Large intestine (tissue), 3 donors: ENCODE data around the gene ANAPC13. TPM values are rescaled to one million over a fixed set of nuclear protein-coding genes. Genes with fewer than 3 reads are reported as not detected.

Source experiments
- DNase-seq, 2 donors: peaks; one replicate each; pipeline versions ENCODE4 v3.0.0 to v3.0.0-alpha.2; 2013
- H3K27ac ChIP-seq: one replicate; pipeline ENCODE4 v1.5.1; 2013; ENCODE audit warnings: low read length
- H3K27me3 ChIP-seq: 2 replicates; pipeline ENCODE4 v1.6.1; 2013; ENCODE audit warnings: low read length; ENCODE audit not compliant: control insufficient read depth, insufficient read depth
- H3K36me3 ChIP-seq: 2 replicates; pipeline ENCODE4 v1.6.1; 2013; ENCODE audit warnings: low read length; ENCODE audit not compliant: control insufficient read depth, insufficient read depth
- H3K4me1 ChIP-seq: one replicate; pipeline ENCODE4 v1.6.1; 2013; ENCODE audit warnings: low read length; ENCODE audit not compliant: control insufficient read depth, insufficient read depth
- H3K4me3 ChIP-seq: one replicate; pipeline ENCODE4 v1.5.1; 2013; ENCODE audit warnings: low read length
- H3K9me3 ChIP-seq: one replicate; pipeline ENCODE4 v1.6.1; 2013; ENCODE audit warnings: mild to moderate bottlenecking, low read depth, low read length, moderate library complexity; ENCODE audit not compliant: control insufficient read depth
- WGBS: methylation state at CpG from one replicate; pipeline ENCODE4 v1.1.5; 2013; ENCODE audit warnings: low lambda C conversion rate; ENCODE audit not compliant: insufficient coverage; 5-methylcytosine and 5-hydroxymethylcytosine counted together
- polyA plus RNA-seq: library from polyadenylated mRNA; unstranded; fragments of 120-200 nt; gene quantifications from one replicate; pipeline ENCODE4 v1.2.1, GENCODE V29; 2013

ANAPC13 gene
- polyA plus RNA-seq, 1 donor: 77.1 TPM

- Histone ChIP-seq H3K36me3 (no peaks in the 10 kb centered on the region), H3K4me3 (no peak overlapping the region), H3K27ac (no peak overlapping the region), H3K9me3 (peaks cover 3% of the 10 kb centered on the region), H3K4me1 (no peaks in the 10 kb centered on the region), H3K27me3 (peaks cover 3% of the 10 kb centered on the region)
- 100% methylated on average over 1 of the region's 2 CpGs for WGBS
- DNase-seq: no peak
Measured at GRCh38 chr3:134441821-134442220, 44.0 kb downstream of the ANAPC13 start.

DNA sequence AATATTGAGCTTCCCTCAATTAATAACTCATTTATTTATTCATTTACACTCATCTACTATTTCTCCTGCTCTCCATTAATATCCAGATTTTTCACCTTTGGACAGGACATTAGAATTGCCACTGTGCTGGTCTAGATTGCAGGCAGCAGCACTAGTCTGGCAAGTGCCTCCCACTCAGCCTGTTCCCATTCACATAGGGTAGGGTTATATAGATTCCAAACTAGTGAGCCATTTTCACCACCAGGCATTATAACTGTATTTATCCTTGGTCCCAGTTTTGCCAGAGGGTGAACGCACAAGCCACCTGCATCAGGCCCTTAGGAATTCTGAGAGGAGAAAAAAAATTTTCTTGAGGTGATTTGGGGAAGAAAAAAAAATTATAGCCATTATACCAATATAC is 44.5 kb downstream of the ANAPC13 start:
- WGBS: 100% methylated on average over 1 of the region's 1 CpG
- no peaks in the 10 kb centered on the region for H3K36me3 ChIP-seq

DNA sequence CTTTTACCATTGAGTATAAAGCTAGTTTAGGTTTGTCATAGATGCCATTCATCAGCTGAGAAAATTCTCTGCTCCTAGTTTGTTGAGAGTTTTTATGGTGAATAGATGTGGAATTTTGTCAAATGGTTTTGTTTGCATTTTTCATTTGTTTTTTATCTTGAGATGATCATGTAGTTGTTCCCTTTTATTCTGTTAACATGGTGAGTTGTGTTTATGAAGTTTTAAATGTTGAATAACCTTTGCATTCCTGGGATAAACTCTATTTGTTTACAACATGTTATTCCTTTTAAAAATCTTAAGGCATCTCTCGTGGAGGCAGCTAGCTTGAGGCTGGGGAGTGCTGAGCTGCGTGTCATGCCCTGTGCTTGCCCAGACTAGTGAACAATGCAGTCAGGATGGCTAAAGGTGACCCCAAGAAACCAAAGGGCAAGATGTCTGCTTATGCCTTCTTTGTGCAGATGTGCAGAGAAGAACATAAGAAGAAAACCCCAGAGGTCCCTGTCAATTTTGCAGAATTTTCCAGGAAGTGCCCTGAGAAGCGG is 48.5 kb downstream of the ANAPC13 start:
- Histone ChIP-seq H3K4me1 (no peaks in the 10 kb centered on the region), H3K4me3 (no peak overlapping the region), H3K36me3 (no peaks in the 10 kb centered on the region), H3K9me3 (no peaks in the 10 kb centered on the region), H3K27me3 (peaks cover 3% of the 10 kb centered on the region), H3K27ac (no peak overlapping the region)
- DNase-seq: no peak
- WGBS: no CpG with 5 or more reads among the region's 3 CpGs

More for the DNA sequence above, 44.5 kb downstream of the ANAPC13 start:
- Histone ChIP-seq H3K4me1 (no peaks in the 10 kb centered on the region), H3K9me3 (no peaks in the 10 kb centered on the region), H3K4me3 (no peak overlapping the region), H3K27me3 (peaks cover 3% of the 10 kb centered on the region), H3K27ac (no peak overlapping the region)
- DNase-seq: no peak

GRCh38 chr3:134432236-134432635 is 53.5 kb downstream of the ANAPC13 start:
- Histone ChIP-seq H3K4me3 (no peak overlapping the region), H3K9me3 (no peaks in the 10 kb centered on the region), H3K27me3 (peaks cover 9% of the 10 kb centered on the region), H3K4me1 (no peaks in the 10 kb centered on the region), H3K36me3 (no peaks in the 10 kb centered on the region), H3K27ac (no peak overlapping the region)
- no peak for DNase-seq
- no CpG with 5 or more reads among the region's 3 CpGs for WGBS

- no peaks in the 10 kb centered on the region for H3K9me3 ChIP-seq
- H3K27me3 ChIP-seq: peaks cover 9% of the 10 kb centered on the region
- no peaks in the 10 kb centered on the region for H3K4me1 ChIP-seq
- DNase-seq: no peak
- no CpG with 5 or more reads among the region's 4 CpGs for WGBS
- H3K27ac ChIP-seq: no peak overlapping the region
- H3K36me3 ChIP-seq: no peaks in the 10 kb centered on the region
- no peak overlapping the region for H3K4me3 ChIP-seq
Measured at GRCh38 chr3:134430950-134431445, 54.8 kb downstream of the ANAPC13 start.

DNA sequence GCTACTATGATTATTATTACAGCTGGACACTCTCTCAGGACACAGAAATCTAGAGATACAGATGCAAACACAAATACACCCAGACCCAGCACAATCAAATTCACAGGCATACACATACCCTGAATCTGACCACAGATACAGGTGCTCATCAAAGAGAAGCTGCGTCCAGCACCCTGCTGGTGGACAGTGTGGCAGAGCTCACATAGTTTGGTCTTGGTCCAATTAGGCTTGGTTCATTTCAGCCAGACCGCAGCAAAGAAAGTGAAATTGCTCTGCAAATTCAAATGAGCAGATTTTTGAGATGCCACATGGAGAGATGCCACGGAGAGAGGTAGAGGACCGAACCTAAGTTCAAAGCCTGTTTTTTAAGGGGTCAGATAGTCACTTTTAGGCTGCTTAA is 55.6 kb downstream of the ANAPC13 start:
- Histone ChIP-seq H3K4me3 (no peak overlapping the region), H3K27me3 (peaks cover 9% of the 10 kb centered on the region), H3K36me3 (no peaks in the 10 kb centered on the region), H3K9me3 (no peaks in the 10 kb centered on the region), H3K4me1 (no peaks in the 10 kb centered on the region), H3K27ac (no peak overlapping the region)
- no CpG with 5 or more reads among the region's 4 CpGs for WGBS
- no peak for DNase-seq

GRCh38 chr3:134428401-134428800 is 57.4 kb downstream of the ANAPC13 start:
- Histone ChIP-seq H3K27ac (no peak overlapping the region), H3K4me3 (no peak overlapping the region), H3K9me3 (no peaks in the 10 kb centered on the region), H3K4me1 (no peaks in the 10 kb centered on the region), H3K27me3 (peaks cover 9% of the 10 kb centered on the region), H3K36me3 (no peaks in the 10 kb centered on the region)
- WGBS: 100% methylated on average over 1 of the region's 4 CpGs
- no peak for DNase-seq

Other genes starting within 250 kb of the ANAPC13 start
- gene RYK, start 235.1 kb downstream of the ANAPC13 start, polyA plus RNA-seq: 55.7 TPM
- 36.0 TPM for gene AMOTL2, start 111.5 kb downstream of the ANAPC13 start, polyA plus RNA-seq
- 23.8 TPM for gene CEP63, start 72 bp upstream of the ANAPC13 start, polyA plus RNA-seq
- 3.1 TPM for gene KY, start 165.0 kb upstream of the ANAPC13 start, polyA plus RNA-seq